Neural progenitor cell (in vitro differentiated cells): Measurements from ENCODE around the gene GRIK3. TPM values are rescaled to one million over a fixed set of nuclear protein-coding genes. Genes with fewer than 3 reads are reported as not detected.

Experiments used
- DNase-seq: peaks from one replicate; pipeline ENCODE4 v3.0.0-alpha.2; 2016; ENCODE audit warnings: low spot score
- H2AFZ ChIP-seq: fragments of 200-600 bp; sonication (generic); replicated peaks from 2 replicates; pipeline ENCODE4 v1.6.1; 2016; ENCODE audit warnings: antibody characterized with exemption
- H3F3A ChIP-seq: fragments of 200-600 bp; sonication (generic); 2 replicates; pipeline ENCODE4 v1.6.1; 2016; ENCODE audit warnings: antibody characterized with exemption, low read depth
- H3K27ac ChIP-seq: fragments of 200-600 bp; sonication (generic); 2 replicates; pipeline ENCODE4 v1.5.1; 2016; ENCODE audit warnings: mild to moderate bottlenecking
- H3K27me3 ChIP-seq: fragments of 200-600 bp; sonication (generic); 2 replicates; pipeline ENCODE4 v1.6.1; 2016; ENCODE audit warnings: mild to moderate bottlenecking, moderate library complexity
- H3K36me3 ChIP-seq: fragments of 200-600 bp; sonication (generic); 2 replicates; pipeline ENCODE4 v1.5.1; 2016
- H3K4me1 ChIP-seq: fragments of 200-600 bp; sonication (generic); 2 replicates; pipeline ENCODE4 v1.6.1; 2016; ENCODE audit warnings: mixed run types
- H3K4me2 ChIP-seq: fragments of 200-600 bp; sonication (generic); 2 replicates; pipeline ENCODE4 v1.6.1; 2016
- H3K4me3 ChIP-seq: fragments of 200-600 bp; sonication (generic); 2 replicates; pipeline ENCODE4 v1.5.1; 2016
- H3K79me2 ChIP-seq: fragments of 200-600 bp; sonication (generic); 2 replicates; pipeline ENCODE4 v1.6.1; 2016; ENCODE audit warnings: low read depth
- H3K9ac ChIP-seq: fragments of 200-600 bp; sonication (generic); 2 replicates; pipeline ENCODE4 v1.6.1; 2016
- H3K9me3 ChIP-seq: fragments of 200-600 bp; sonication (generic); 2 replicates; pipeline ENCODE4 v1.5.1; 2016; ENCODE audit warnings: low read depth
- H4K20me1 ChIP-seq: fragments of 200-600 bp; sonication (generic); 2 replicates; pipeline ENCODE4 v1.6.1; 2016; ENCODE audit warnings: low read depth
- H3K27ac Mint-ChIP-seq: 3 replicates; pipeline ENCODE4 v1.8.0; 2021; ENCODE audit warnings: mixed read lengths
- H3K27me3 Mint-ChIP-seq: 2 replicates; pipeline ENCODE4 v1.8.0; 2022; ENCODE audit warnings: low read depth, mild to moderate bottlenecking, inconsistent platforms, moderate library complexity, mixed read lengths; ENCODE audit not compliant: insufficient read depth
- H3K36me3 Mint-ChIP-seq: 3 replicates; pipeline ENCODE4 v1.8.0; 2021; ENCODE audit warnings: mixed read lengths
- H3K4me1 Mint-ChIP-seq: 3 replicates; pipeline ENCODE4 v1.8.0; 2021; ENCODE audit warnings: mixed read lengths
- H3K4me3 Mint-ChIP-seq: 3 replicates; pipeline ENCODE4 v1.8.0; 2021; ENCODE audit warnings: mild to moderate bottlenecking, moderate library complexity, mixed read lengths
- H3K9me3 Mint-ChIP-seq: 3 replicates; pipeline ENCODE4 v1.8.0; 2020; ENCODE audit warnings: mixed read lengths
- CTCF ChIP-seq: fragments of 200-600 bp; sonication (generic); IDR thresholded peaks from 2 replicates; pipeline ENCODE4 v1.5.1; 2017; ENCODE audit warnings: antibody characterized with exemption, mild to moderate bottlenecking
- EZH2 ChIP-seq: fragments of 200-600 bp; sonication (generic); IDR thresholded peaks from 2 replicates; pipeline ENCODE4 v1.6.1; 2017; ENCODE audit warnings: antibody characterized with exemption, mild to moderate bottlenecking, moderate library complexity
- EZH2phosphoT487 ChIP-seq: fragments of 200-600 bp; sonication (generic); IDR thresholded peaks from 2 replicates; pipeline ENCODE4 v1.6.1; 2017; ENCODE audit warnings: antibody characterized with exemption
- total RNA-seq: library from RNA; depleted of rRNA; stranded (reverse); fragments of >200 nt; gene quantifications from 2 replicates; pipeline ENCODE4 v1.2.3, GENCODE V29; 2015; ENCODE audit warnings: low replicate concordance

GRIK3 gene
- total RNA-seq, 1 donor from 2014 or later: 1.7 TPM

GRCh38 chr1:37038227-37039093 is 4.1 kb upstream of the GRIK3 start:
- H3K4me3 Mint-ChIP-seq: peak overlapping the region; percentile 75

DNA sequence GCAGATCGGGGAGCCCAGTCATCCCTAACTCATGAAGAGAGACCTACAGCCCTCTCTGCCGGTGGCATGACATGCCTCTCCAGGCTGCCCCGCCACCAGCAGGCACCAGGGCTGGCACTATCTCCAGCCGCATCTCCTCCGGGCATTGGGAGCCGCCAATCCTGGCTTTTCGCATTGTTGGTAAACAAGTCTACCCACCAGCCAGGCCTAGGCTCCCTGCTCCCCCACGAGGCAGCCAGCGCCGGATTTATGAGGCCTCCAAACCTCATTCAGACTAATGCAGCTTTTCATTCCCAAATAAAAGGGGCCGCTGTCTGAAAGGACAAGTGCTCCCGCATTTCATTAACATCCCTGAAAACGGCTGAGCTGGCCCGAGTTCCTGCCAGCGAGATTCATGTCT is 3.4 kb upstream of the GRIK3 start:
- Histone ChIP-seq H2AFZ (no peak overlapping the region), H3K4me2 (peak overlapping the region; percentile 88), H3K36me3 (no peaks in the 10 kb centered on the region), H3K9me3 (no peaks in the 10 kb centered on the region), H3F3A (peaks cover 46% of the 10 kb centered on the region), H3K27ac (no peak overlapping the region), H3K79me2 (no peaks in the 10 kb centered on the region), H3K4me3 (peak overlapping the region; percentile 16), H3K4me1 (peaks cover 74% of the 10 kb centered on the region), H3K27me3 (peaks cover 51% of the 10 kb centered on the region), H4K20me1 (peaks cover 24% of the 10 kb centered on the region), H3K9ac (no peak overlapping the region)
- Mint-ChIP-seq H3K27me3 (peaks cover 40% of the 10 kb centered on the region), H3K36me3 (no peaks in the 10 kb centered on the region), H3K4me1 (peaks cover 61% of the 10 kb centered on the region), H3K9me3 (peaks cover 3% of the 10 kb centered on the region), H3K27ac (no peak overlapping the region), H3K4me3 (no peak overlapping the region)
- peak; percentile 80 for DNase-seq
- TF ChIP-seq EZH2: no peak
- no peak for TF ChIP-seq EZH2phosphoT487
- no peak for TF ChIP-seq CTCF

More at GRCh38 chr1:37038227-37039093, 4.1 kb upstream of the GRIK3 start:
- no peak overlapping the region for H3K27ac ChIP-seq
- H3K9ac ChIP-seq: no peak overlapping the region
- H3K79me2 ChIP-seq: no peaks in the 10 kb centered on the region
- H3K27me3 ChIP-seq: peaks cover 43% of the 10 kb centered on the region
- H3K9me3 ChIP-seq: no peaks in the 10 kb centered on the region
- H3F3A ChIP-seq: peaks cover 46% of the 10 kb centered on the region
- H3K4me2 ChIP-seq: peak overlapping the region; percentile 88
- TF ChIP-seq EZH2 (no peak), CTCF (peak; percentile 57)
- peaks cover 3% of the 10 kb centered on the region for H3K9me3 Mint-ChIP-seq
- DNase-seq: peak; percentile 86
- H2AFZ ChIP-seq: no peak overlapping the region
- H3K27me3 Mint-ChIP-seq: peaks cover 42% of the 10 kb centered on the region
- peaks cover 72% of the 10 kb centered on the region for H3K4me1 ChIP-seq
- no peaks in the 10 kb centered on the region for H3K36me3 ChIP-seq
- no peaks in the 10 kb centered on the region for H3K36me3 Mint-ChIP-seq
- peaks cover 19% of the 10 kb centered on the region for H4K20me1 ChIP-seq
- no peak overlapping the region for H3K27ac Mint-ChIP-seq
- peaks cover 63% of the 10 kb centered on the region for H3K4me1 Mint-ChIP-seq
- H3K4me3 ChIP-seq: peak overlapping the region; percentile 16

GRCh38 chr1:37036667-37037053 is 2.3 kb upstream of the GRIK3 start:
- Histone ChIP-seq H2AFZ (no peak overlapping the region), H3K27me3 (peaks cover 61% of the 10 kb centered on the region), H3K27ac (no peak overlapping the region), H3K9ac (no peak overlapping the region), H3K9me3 (no peaks in the 10 kb centered on the region), H3K79me2 (no peaks in the 10 kb centered on the region), H3K4me1 (peaks cover 78% of the 10 kb centered on the region), H3K36me3 (no peaks in the 10 kb centered on the region), H4K20me1 (peaks cover 35% of the 10 kb centered on the region), H3K4me2 (peak overlapping the region; percentile 88), H3F3A (peaks cover 46% of the 10 kb centered on the region), H3K4me3 (peak overlapping the region; percentile 56)
- no peak for TF ChIP-seq EZH2phosphoT487
- no peak for TF ChIP-seq CTCF
- TF ChIP-seq EZH2: no peak
- Mint-ChIP-seq H3K4me3 (no peak overlapping the region), H3K9me3 (peaks cover 3% of the 10 kb centered on the region), H3K4me1 (peaks cover 64% of the 10 kb centered on the region), H3K27me3 (peaks cover 51% of the 10 kb centered on the region), H3K36me3 (no peaks in the 10 kb centered on the region), H3K27ac (no peak overlapping the region)
- DNase-seq: peak; percentile 44
